Measurements from ENCODE around the gene PYDC1.

DNA sequence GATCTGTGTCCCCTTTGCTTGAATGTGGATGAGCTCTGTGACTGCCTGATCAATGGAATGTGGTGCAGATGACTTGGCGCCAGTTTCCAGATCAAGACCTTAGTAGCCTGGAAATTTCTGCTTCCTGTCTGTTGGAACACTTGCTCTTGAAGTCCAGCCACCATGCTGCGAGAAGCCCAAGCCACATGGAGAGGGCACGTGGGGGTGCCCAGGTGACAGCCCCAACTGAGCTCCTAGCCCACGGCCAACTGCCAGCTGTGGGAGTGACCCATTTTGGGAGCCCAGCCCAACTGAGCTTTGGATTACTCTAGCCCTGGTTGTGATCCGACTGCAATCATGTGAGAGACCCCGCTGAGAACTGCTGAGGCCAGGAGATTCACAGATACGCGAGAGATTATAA lies 39.5 kb upstream of the PYDC1 start:
- TF ChIP-seq, protein P1, sequence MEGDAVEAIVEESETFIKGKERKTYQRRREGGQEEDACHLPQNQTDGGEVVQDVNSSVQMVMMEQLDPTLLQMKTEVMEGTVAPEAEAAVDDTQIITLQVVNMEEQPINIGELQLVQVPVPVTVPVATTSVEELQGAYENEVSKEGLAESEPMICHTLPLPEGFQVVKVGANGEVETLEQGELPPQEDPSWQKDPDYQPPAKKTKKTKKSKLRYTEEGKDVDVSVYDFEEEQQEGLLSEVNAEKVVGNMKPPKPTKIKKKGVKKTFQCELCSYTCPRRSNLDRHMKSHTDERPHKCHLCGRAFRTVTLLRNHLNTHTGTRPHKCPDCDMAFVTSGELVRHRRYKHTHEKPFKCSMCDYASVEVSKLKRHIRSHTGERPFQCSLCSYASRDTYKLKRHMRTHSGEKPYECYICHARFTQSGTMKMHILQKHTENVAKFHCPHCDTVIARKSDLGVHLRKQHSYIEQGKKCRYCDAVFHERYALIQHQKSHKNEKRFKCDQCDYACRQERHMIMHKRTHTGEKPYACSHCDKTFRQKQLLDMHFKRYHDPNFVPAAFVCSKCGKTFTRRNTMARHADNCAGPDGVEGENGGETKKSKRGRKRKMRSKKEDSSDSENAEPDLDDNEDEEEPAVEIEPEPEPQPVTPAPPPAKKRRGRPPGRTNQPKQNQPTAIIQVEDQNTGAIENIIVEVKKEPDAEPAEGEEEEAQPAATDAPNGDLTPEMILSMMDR (IDR thresholded peaks at IDR 0.05; ENCODE audit: borderline replicate concordance, extremely low read depth, low read length, poor library complexity, severe bottlenecking), result no peak
- TF ChIP-seq EZH2 (IDR thresholded peaks at IDR 0.05; ENCODE audit: borderline replicate concordance, low read depth, low read length, severe bottlenecking), result no peak

Data from DND-41 (cell line).